Measurements from ENCODE around the gene P2RY4. TPM values are rescaled to one million over a fixed set of nuclear protein-coding genes. Genes with fewer than 3 reads are reported as not detected.

Gene P2RY4
- polyA plus RNA-seq, 1 of the 3 experiments (the other 2 are of a cell fraction): 0.05 TPM

GRCh38 chrX:70281951-70282350 lies 21.9 kb upstream of the P2RY4 start, which contains the start of gene RAB41:
TSS of gene RAB41 (plus strand) at chrX:70282172. CDS start at chrX:70282218, 46 bp downstream.
- Histone ChIP-seq H4K20me1 (ENCODE audit: insufficient read depth) (no peaks in the 10 kb centered on the region), H3K79me2 (ENCODE audit: insufficient read depth) (no peaks in the 10 kb centered on the region), H3K4me1 (ENCODE audit: control insufficient read depth in 1 of 2, insufficient read depth in 2 of 2, low read depth in 1 of 2, low read length in 1 of 2) (no peaks in the 10 kb centered on the region), H3K4me3 (ENCODE audit: low read depth in 2 of 2, low read length in 1 of 2) (no peak within 1 kb of the TSS), H3K9me2 (no peaks in the 10 kb centered on the region), H3K36me3 (replicated peaks in 1 of 2; ENCODE audit: control insufficient read depth in 1 of 2, insufficient read depth in 2 of 2, low read length in 1 of 2) (peaks cover 14 to 15% of the 10 kb centered on the region in 2 experiments), H3K4me2 (no peak within 1 kb of the TSS), H3K27me3 (ENCODE audit: insufficient read depth) (no peaks in the 10 kb centered on the region; the same call in 1 of the 2 replicates), H2AFZ (ENCODE audit: low read depth) (no peak within 1 kb of the TSS), H3K9ac (no peak within 1 kb of the TSS), H3F3A (replicated peaks; ENCODE audit: insufficient read depth) (no peaks in the 10 kb centered on the region), H3K27ac (ENCODE audit: low read depth in 2 of 2, low read length in 1 of 2) (no peak within 1 kb of the TSS), H3K9me3 (no peaks in the 10 kb centered on the region)
- WGBS (ENCODE audit: low lambda C conversion rate): 70% methylated on average over 18 of the region's 21 CpGs
- TF ChIP-seq CHD2 (IDR thresholded peaks at IDR 0.05; ENCODE audit: low read length, partially characterized antibody) (no peak), RAD21 (IDR thresholded peaks at IDR 0.05; ENCODE audit: low read length) (no peak), JUND (IDR thresholded peaks at IDR 0.05) (no peak), REST (IDR thresholded peaks at IDR 0.05; ENCODE audit: low read depth, low read length) (no peak), PBX3 (IDR thresholded peaks at IDR 0.05) (no peak), USF1 (IDR thresholded peaks at IDR 0.05; ENCODE audit: borderline replicate concordance, low read depth) (no peak), EZH2phosphoT487 (IDR thresholded peaks at IDR 0.05; ENCODE audit: borderline replicate concordance, low read depth) (no peak), SMC3 (IDR thresholded peaks at IDR 0.05; ENCODE audit: low read depth, low read length) (no peak), ELF1 (IDR thresholded peaks at IDR 0.05) (no peak), EP300 (IDR thresholded peaks at IDR 0.05; ENCODE audit: borderline replicate concordance in 1 of 2, low read depth in 1 of 2, low read length in 1 of 2) (no peak), CTCF (IDR thresholded peaks at IDR 0.05) (no peak), YY1 (IDR thresholded peaks at IDR 0.05; ENCODE audit: low read depth) (no peak), FOXJ3 (CRISPR knock-in tag; IDR thresholded peaks at IDR 0.05) (no peak), NFIC (IDR thresholded peaks at IDR 0.05; ENCODE audit: borderline replicate concordance) (no peak), MXI1 (IDR thresholded peaks at IDR 0.05; ENCODE audit: low read depth, low read length) (no peak), GABPA (IDR thresholded peaks at IDR 0.05; ENCODE audit: low read depth) (no peak), ZBTB33 (IDR thresholded peaks at IDR 0.05; ENCODE audit: borderline replicate concordance, low read depth) (no peak), RFX5 (IDR thresholded peaks at IDR 0.05; ENCODE audit: low read length) (no peak)
- POLR2A ChIA-PET: no interaction called here
- CTCF ChIA-PET: no interaction called here
- DNase-seq: no peak

All from SK-N-SH (cell line).